Muscle layer of colon (tissue), 2 donors: ENCODE measurements around the gene ULBP3.

Experiments
- H3K27ac ChIP-seq: one replicate; pipeline ENCODE4 v1.7.0; 2013; ENCODE audit warnings: low read depth, mild to moderate bottlenecking, low read length, moderate library complexity
- H3K27me3 ChIP-seq, 2 donors: one replicate each; pipeline ENCODE4 v1.7.0; 2013; ENCODE audit warnings: low read length in 2 of 2, mild to moderate bottlenecking in 2 of 2; ENCODE audit not compliant: insufficient read depth in 2 of 2, control insufficient read depth in 1 of 2
- H3K36me3 ChIP-seq: one replicate; pipeline ENCODE4 v1.7.0; 2013; ENCODE audit warnings: mild to moderate bottlenecking, low read length; ENCODE audit not compliant: insufficient read depth
- H3K4me1 ChIP-seq: one replicate; pipeline ENCODE4 v1.7.0; 2013; ENCODE audit warnings: mild to moderate bottlenecking, low read length; ENCODE audit not compliant: insufficient read depth
- H3K4me3 ChIP-seq, 2 donors: one replicate each; pipeline ENCODE4 v1.7.0; 2013; ENCODE audit warnings: low read length in 2 of 2, low read depth in 1 of 2, mild to moderate bottlenecking in 1 of 2, moderate library complexity in 1 of 2
- H3K9ac ChIP-seq: one replicate; pipeline ENCODE4 v1.7.0; 2013; ENCODE audit warnings: low read length
- H3K9me3 ChIP-seq: one replicate; pipeline ENCODE4 v1.7.0; 2013; ENCODE audit warnings: mild to moderate bottlenecking, low read length
- donor health status: abdominal sarcoma.
- donor health status: Adenocarcinoma of cecum.

ULBP3 gene

GRCh38 chr6:150068720-150069648 is at the start of gene ULBP3:
ULBP3 (minus strand) TSS chr6:150069121; CDS start chr6:150069066, 55 bp downstream.
- Histone ChIP-seq H3K36me3 (no peaks in the 10 kb centered on the region), H3K4me3 (peak within 1 kb of the TSS; percentile 61 to 87), H3K4me1 (peaks cover 5% of the 10 kb centered on the region), H3K9me3 (no peaks in the 10 kb centered on the region), H3K9ac (no peak within 1 kb of the TSS), H3K27ac (peak within 1 kb of the TSS; percentile 23), H3K27me3 (no peaks in the 10 kb centered on the region)

GRCh38 chr6:150118627-150119026 is 49.7 kb upstream of the ULBP3 start:
- H3K27me3 ChIP-seq, result no peaks in the 10 kb centered on the region
- H3K4me1 ChIP-seq, result no peaks in the 10 kb centered on the region
- H3K9me3 ChIP-seq, result no peaks in the 10 kb centered on the region
- H3K27ac ChIP-seq, result no peak overlapping the region
- H3K36me3 ChIP-seq, result no peaks in the 10 kb centered on the region
- H3K9ac ChIP-seq, result no peak overlapping the region
- H3K4me3 ChIP-seq, result no peak overlapping the region

- Histone ChIP-seq H3K36me3 (no peaks in the 10 kb centered on the region), H3K4me1 (no peaks in the 10 kb centered on the region), H3K4me3 (no peak overlapping the region), H3K27me3 (no peaks in the 10 kb centered on the region), H3K9me3 (no peaks in the 10 kb centered on the region), H3K9ac (no peak overlapping the region), H3K27ac (no peak overlapping the region)
These were observed 49.3 kb upstream of the ULBP3 start for GRCh38 chr6:150118203-150118602.

- H3K4me1 ChIP-seq, result no peaks in the 10 kb centered on the region
- no peak overlapping the region for H3K9ac ChIP-seq
- H3K27ac ChIP-seq, result no peak overlapping the region
- no peaks in the 10 kb centered on the region for H3K9me3 ChIP-seq
- no peaks in the 10 kb centered on the region for H3K27me3 ChIP-seq
- no peaks in the 10 kb centered on the region for H3K36me3 ChIP-seq
- no peak overlapping the region for H3K4me3 ChIP-seq
These were observed 47.4 kb upstream of the ULBP3 start for GRCh38 chr6:150116200-150116800.

- Histone ChIP-seq H3K4me1 (no peaks in the 10 kb centered on the region), H3K36me3 (no peaks in the 10 kb centered on the region), H3K9ac (no peak overlapping the region), H3K27ac (no peak overlapping the region), H3K9me3 (no peaks in the 10 kb centered on the region), H3K4me3 (no peak overlapping the region), H3K27me3 (no peaks in the 10 kb centered on the region)
These were observed 46.8 kb upstream of the ULBP3 start for GRCh38 chr6:150115769-150116168.

GRCh38 chr6:150112233-150112632 is 43.3 kb upstream of the ULBP3 start:
- no peak overlapping the region for H3K9ac ChIP-seq
- no peaks in the 10 kb centered on the region for H3K9me3 ChIP-seq
- H3K4me1 ChIP-seq, result no peaks in the 10 kb centered on the region
- H3K4me3 ChIP-seq, result no peak overlapping the region
- no peaks in the 10 kb centered on the region for H3K27me3 ChIP-seq
- no peak overlapping the region for H3K27ac ChIP-seq
- no peaks in the 10 kb centered on the region for H3K36me3 ChIP-seq

GRCh38 chr6:150102750-150103270 is 33.9 kb upstream of the ULBP3 start:
- H3K9ac ChIP-seq, result no peak overlapping the region
- no peaks in the 10 kb centered on the region for H3K36me3 ChIP-seq
- no peaks in the 10 kb centered on the region for H3K4me1 ChIP-seq

GRCh38 chr6:150100745-150101144 is 31.8 kb upstream of the ULBP3 start:
- Histone ChIP-seq H3K9ac (no peak overlapping the region), H3K4me3 (no peak overlapping the region), H3K4me1 (no peaks in the 10 kb centered on the region), H3K36me3 (no peaks in the 10 kb centered on the region), H3K9me3 (no peaks in the 10 kb centered on the region), H3K27ac (no peak overlapping the region), H3K27me3 (no peaks in the 10 kb centered on the region)

More at GRCh38 chr6:150102750-150103270, 33.9 kb upstream of the ULBP3 start:
- H3K4me3 ChIP-seq, result no peak overlapping the region
- H3K27me3 ChIP-seq, result no peaks in the 10 kb centered on the region
- H3K9me3 ChIP-seq, result no peaks in the 10 kb centered on the region
- no peak overlapping the region for H3K27ac ChIP-seq

GRCh38 chr6:150099953-150100352 is 31.0 kb upstream of the ULBP3 start:
- no peaks in the 10 kb centered on the region for H3K27me3 ChIP-seq
- no peak overlapping the region for H3K4me3 ChIP-seq
- H3K9ac ChIP-seq, result no peak overlapping the region
- H3K4me1 ChIP-seq, result no peaks in the 10 kb centered on the region
- H3K9me3 ChIP-seq, result no peaks in the 10 kb centered on the region
- no peaks in the 10 kb centered on the region for H3K36me3 ChIP-seq
- H3K27ac ChIP-seq, result no peak overlapping the region

- Histone ChIP-seq H3K9me3 (no peaks in the 10 kb centered on the region), H3K4me1 (no peaks in the 10 kb centered on the region), H3K27ac (no peak overlapping the region)
These were observed 30.6 kb upstream of the ULBP3 start for GRCh38 chr6:150099546-150099945.

GRCh38 chr6:150098155-150098554 is 29.2 kb upstream of the ULBP3 start:
- H3K4me3 ChIP-seq, result no peak overlapping the region
- no peaks in the 10 kb centered on the region for H3K36me3 ChIP-seq
- no peaks in the 10 kb centered on the region for H3K27me3 ChIP-seq
- H3K9ac ChIP-seq, result no peak overlapping the region
- H3K4me1 ChIP-seq, result no peaks in the 10 kb centered on the region
- no peaks in the 10 kb centered on the region for H3K9me3 ChIP-seq
- no peak overlapping the region for H3K27ac ChIP-seq

More at GRCh38 chr6:150099546-150099945, 30.6 kb upstream of the ULBP3 start:
- no peaks in the 10 kb centered on the region for H3K27me3 ChIP-seq
- H3K9ac ChIP-seq, result no peak overlapping the region
- no peak overlapping the region for H3K4me3 ChIP-seq
- H3K36me3 ChIP-seq, result no peaks in the 10 kb centered on the region
